Spinal cord (tissue), 10 donors: Measurements from ENCODE around the gene TLCD3B. TPM values are rescaled to one million over a fixed set of nuclear protein-coding genes. Genes with fewer than 3 reads are reported as not detected.

ENCODE experiments used
- DNase-seq, 6 donors: peaks; one replicate each; pipeline versions ENCODE4 v3.0.0 to v3.0.0-alpha.2; 2013 to 2015; ENCODE audit warnings: low spot score in 6 of 6, low read depth in 4 of 6
- H3K27ac ChIP-seq: one replicate; pipeline ENCODE4 v1.5.1; 2013; ENCODE audit warnings: low read depth, low read length, control low read depth
- H3K27me3 ChIP-seq: one replicate; pipeline ENCODE4 v1.6.1; 2013; ENCODE audit warnings: low read length; ENCODE audit not compliant: control insufficient read depth, insufficient read depth
- H3K36me3 ChIP-seq: one replicate; pipeline ENCODE4 v1.6.1; 2013; ENCODE audit warnings: low read length; ENCODE audit not compliant: control insufficient read depth, insufficient read depth
- H3K4me1 ChIP-seq: one replicate; pipeline ENCODE4 v1.6.1; 2013; ENCODE audit warnings: low read length; ENCODE audit not compliant: control insufficient read depth, insufficient read depth
- H3K4me3 ChIP-seq: one replicate; pipeline ENCODE4 v1.5.1; 2013; ENCODE audit warnings: low read depth, low read length, control low read depth
- H3K9me3 ChIP-seq: one replicate; pipeline ENCODE4 v1.6.1; 2013; ENCODE audit warnings: low read length; ENCODE audit not compliant: control insufficient read depth, insufficient read depth
- WGBS: methylation state at CpG from one replicate; pipeline ENCODE4 v1.1.5; 2013; ENCODE audit warnings: missing lambda C conversion rate; ENCODE audit not compliant: insufficient coverage; 5-methylcytosine and 5-hydroxymethylcytosine counted together
- polyA plus RNA-seq, 2 donors: library from polyadenylated mRNA; unstranded; fragments of 120-200 nt; gene quantifications; one replicate each; pipeline ENCODE4 v1.2.1, GENCODE V29; 2013; ENCODE audit not compliant: insufficient read length in 2 of 2
- total RNA-seq, 2 donors: library from RNA; depleted of rRNA in 1 of 2; stranded (reverse); fragments of 120-200 nt in 1 of 2; fragments of >200 nt in 1 of 2; gene quantifications; one replicate each; pipeline versions ENCODE4 v1.2.3 to v1.2.4, GENCODE V29; 2013 to 2014
- donor health status: healthy.

Gene TLCD3B
- total and polyA plus RNA-seq, 4 donors = 10.2 to 136 (median 69.1) TPM

GRCh38 chr16:29986231-29986630 lies 44.8 kb downstream of the TLCD3B start:
- H3K27me3 ChIP-seq = no peaks in the 10 kb centered on the region
- WGBS = 94% methylated on average over 20 of the region's 20 CpGs
- no peak overlapping the region for H3K27ac ChIP-seq
- no peak for DNase-seq
- H3K9me3 ChIP-seq = no peaks in the 10 kb centered on the region
- H3K36me3 ChIP-seq = peaks cover 93% of the 10 kb centered on the region
- H3K4me3 ChIP-seq = no peak overlapping the region
- no peaks in the 10 kb centered on the region for H3K4me1 ChIP-seq

GRCh38 chr16:29985271-29985811 lies 45.7 kb downstream of the TLCD3B start:
- H3K4me1 ChIP-seq = no peaks in the 10 kb centered on the region
- DNase-seq = no peak
- no peaks in the 10 kb centered on the region for H3K27me3 ChIP-seq
- H3K36me3 ChIP-seq = peaks cover 87% of the 10 kb centered on the region
- no peak overlapping the region for H3K4me3 ChIP-seq
- no peak overlapping the region for H3K27ac ChIP-seq
- H3K9me3 ChIP-seq = no peaks in the 10 kb centered on the region
- WGBS = 95% methylated on average over 28 of the region's 28 CpGs

- H3K9me3 ChIP-seq = no peaks in the 10 kb centered on the region
- no peak for DNase-seq
- no peaks in the 10 kb centered on the region for H3K27me3 ChIP-seq
- peaks cover 92% of the 10 kb centered on the region for H3K36me3 ChIP-seq
- 71% methylated on average over 1 of the region's 5 CpGs for WGBS
- H3K4me3 ChIP-seq = no peak overlapping the region
- H3K27ac ChIP-seq = no peak overlapping the region
- no peaks in the 10 kb centered on the region for H3K4me1 ChIP-seq
These were observed 46.3 kb downstream of the TLCD3B start for GRCh38 chr16:29984764-29985147.

- no peaks in the 10 kb centered on the region for H3K27me3 ChIP-seq
- no peak overlapping the region for H3K27ac ChIP-seq
- H3K36me3 ChIP-seq = peaks cover 92% of the 10 kb centered on the region
- no peaks in the 10 kb centered on the region for H3K9me3 ChIP-seq
- no peak for DNase-seq
- 90% methylated on average over 4 of the region's 6 CpGs for WGBS
- no peaks in the 10 kb centered on the region for H3K4me1 ChIP-seq
- no peak overlapping the region for H3K4me3 ChIP-seq
These were observed 46.8 kb downstream of the TLCD3B start for GRCh38 chr16:29984137-29984763.

- H3K27ac ChIP-seq = no peak overlapping the region
- 97% methylated on average over 11 of the region's 12 CpGs for WGBS
- peaks cover 92% of the 10 kb centered on the region for H3K36me3 ChIP-seq
These were observed 47.5 kb downstream of the TLCD3B start for GRCh38 chr16:29983420-29984136.

GRCh38 chr16:29982560-29983419 lies 48.3 kb downstream of the TLCD3B start:
- H3K4me1 ChIP-seq = peaks cover 4% of the 10 kb centered on the region
- DNase-seq = no peak
- H3K27me3 ChIP-seq = no peaks in the 10 kb centered on the region
- H3K36me3 ChIP-seq = peaks cover 92% of the 10 kb centered on the region
- 94% methylated on average over 19 of the region's 24 CpGs for WGBS
- H3K9me3 ChIP-seq = no peaks in the 10 kb centered on the region
- H3K27ac ChIP-seq = no peak overlapping the region
- no peak overlapping the region for H3K4me3 ChIP-seq

More at GRCh38 chr16:29983420-29984136, 47.5 kb downstream of the TLCD3B start:
- Histone ChIP-seq H3K4me3 (no peak overlapping the region), H3K4me1 (no peaks in the 10 kb centered on the region), H3K27me3 (no peaks in the 10 kb centered on the region), H3K9me3 (no peaks in the 10 kb centered on the region)
- DNase-seq = no peak

- peaks cover 59% of the 10 kb centered on the region for H3K36me3 ChIP-seq
- H3K4me3 ChIP-seq = no peak overlapping the region
- no peak for DNase-seq
- H3K4me1 ChIP-seq = peaks cover 33% of the 10 kb centered on the region
- 97% methylated on average over 6 of the region's 9 CpGs for WGBS
- no peaks in the 10 kb centered on the region for H3K9me3 ChIP-seq
- no peak overlapping the region for H3K27ac ChIP-seq
- H3K27me3 ChIP-seq = no peaks in the 10 kb centered on the region
These were observed 52.4 kb downstream of the TLCD3B start for GRCh38 chr16:29978564-29979270.

- Histone ChIP-seq H3K9me3 (no peaks in the 10 kb centered on the region), H3K27ac (no peak overlapping the region), H3K4me3 (no peak overlapping the region), H3K36me3 (peaks cover 53% of the 10 kb centered on the region), H3K4me1 (peaks cover 37% of the 10 kb centered on the region), H3K27me3 (no peaks in the 10 kb centered on the region)
- no peak for DNase-seq
- WGBS = 100% methylated on average over 5 of the region's 9 CpGs
These were observed 53.0 kb downstream of the TLCD3B start for GRCh38 chr16:29978081-29978480.
